ENCODE results near the gene RANBP3.
"Not testable (repeated sequence)": the region's sequence is repeated elsewhere in the genome, so short reads cannot be mapped to it uniquely, and the experiment has no call there.

RANBP3 gene

GRCh38 chr19:5963855-5964254, 14.1 kb downstream of the RANBP3 start:
- no peak for DNase-seq

- DNase-seq, result not testable (repeated sequence)
Observed at GRCh38 chr19:5963259-5963658, 14.7 kb downstream of the RANBP3 start.

- peak; percentile 63 for DNase-seq
Observed at GRCh38 chr19:5961969-5962945, 15.7 kb downstream of the RANBP3 start.

- not testable (repeated sequence) for DNase-seq
Observed at GRCh38 chr19:5961641-5961968, 16.3 kb downstream of the RANBP3 start.

DNA sequence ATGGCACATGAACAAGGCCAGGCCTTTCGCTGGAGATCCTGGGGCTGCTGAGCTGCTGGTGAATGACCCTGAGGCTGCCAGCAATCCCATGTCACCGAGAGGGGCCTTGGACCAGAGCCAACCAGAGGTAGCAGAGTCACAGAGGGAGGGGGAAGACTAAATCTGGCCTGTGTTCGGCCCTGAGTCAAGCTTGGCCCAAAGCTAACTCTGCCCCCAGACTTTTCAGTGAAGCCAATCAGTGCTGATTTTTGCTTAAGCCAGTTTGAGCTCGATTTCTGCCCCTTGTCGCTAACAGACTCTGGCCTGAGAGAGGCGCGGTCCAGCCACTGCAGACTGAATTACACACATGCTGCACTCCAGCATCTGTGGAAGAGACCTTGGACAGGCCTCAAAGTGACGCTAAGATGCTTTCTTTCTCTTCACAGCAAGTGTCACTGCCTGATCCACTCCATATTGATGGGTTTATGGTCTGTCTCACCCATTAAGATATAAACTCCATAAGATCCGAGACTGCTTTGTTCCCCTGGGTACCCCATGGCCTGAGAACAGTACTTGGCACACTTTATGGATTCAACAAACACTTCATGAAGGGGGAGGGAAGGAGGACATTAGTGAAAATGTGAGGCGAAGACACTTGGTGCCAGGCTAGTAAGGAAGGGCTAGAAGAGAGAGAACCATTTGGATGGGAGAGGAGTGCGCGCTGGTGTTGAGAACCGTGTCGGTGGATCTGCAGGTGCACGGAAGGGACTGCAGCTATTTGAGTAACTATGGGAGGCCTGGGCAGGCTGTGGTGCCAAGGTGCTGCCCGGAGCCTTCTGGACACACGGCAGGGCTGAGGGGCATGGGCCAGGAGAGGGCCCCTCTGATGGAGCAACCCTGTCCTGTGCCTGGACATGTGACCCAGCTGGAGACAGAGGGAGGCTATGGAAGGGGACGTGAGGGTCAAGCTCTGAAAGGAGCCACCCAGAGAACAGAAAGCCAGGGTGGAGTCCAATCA, 17.6 kb downstream of the RANBP3 start:
- no peak for DNase-seq

DNA sequence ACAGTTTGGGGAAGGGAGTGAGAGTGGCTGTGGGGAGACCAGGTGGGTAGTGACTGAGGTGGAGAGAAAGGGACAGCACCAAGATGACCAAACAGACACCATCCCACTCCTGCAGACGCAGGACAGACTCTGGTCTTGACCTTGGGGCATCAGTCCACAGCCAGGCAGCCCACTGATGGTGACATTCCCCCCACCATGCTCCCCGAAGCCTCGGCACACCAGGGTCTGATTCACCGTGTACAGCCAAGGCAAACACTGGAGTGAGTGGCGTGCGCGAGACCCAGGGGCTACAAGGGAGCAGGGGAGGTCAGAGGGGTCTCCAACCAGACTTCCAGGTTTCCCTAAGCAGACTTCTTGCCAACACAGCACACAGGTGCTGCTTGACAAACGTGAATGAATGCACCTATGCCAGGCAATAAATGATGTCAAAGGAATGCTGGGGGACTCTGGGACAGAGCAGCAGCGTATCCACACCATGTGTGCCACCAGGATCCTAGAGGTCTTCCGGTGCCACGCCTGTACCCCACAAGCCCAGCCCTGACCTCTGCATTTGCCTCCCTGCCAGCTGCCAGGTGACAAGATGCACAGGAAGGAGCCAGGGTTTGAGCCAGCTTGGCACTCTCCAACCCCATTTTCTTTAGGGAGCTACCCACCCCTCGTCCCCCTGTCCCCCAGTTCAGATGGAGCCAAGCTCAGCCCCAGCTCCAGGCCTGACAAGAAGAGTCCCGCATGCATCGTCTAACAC, 18.5 kb downstream of the RANBP3 start:
- DNase-seq, result no peak

DNA sequence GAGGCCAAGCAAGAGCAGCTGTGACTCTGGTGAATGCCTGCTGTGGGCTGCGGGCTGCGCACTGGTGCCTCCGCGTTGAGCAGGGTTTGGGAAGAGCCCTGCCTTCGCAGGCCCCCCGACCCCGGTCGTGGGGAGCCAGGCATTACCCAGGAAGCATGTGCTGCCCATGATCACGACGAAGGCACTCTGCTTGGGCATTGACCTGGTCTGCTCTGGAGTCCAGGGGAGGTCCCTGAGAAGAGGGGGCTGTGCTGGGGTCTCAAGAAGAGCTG, 19.2 kb downstream of the RANBP3 start:
- no peak for DNase-seq

DNA sequence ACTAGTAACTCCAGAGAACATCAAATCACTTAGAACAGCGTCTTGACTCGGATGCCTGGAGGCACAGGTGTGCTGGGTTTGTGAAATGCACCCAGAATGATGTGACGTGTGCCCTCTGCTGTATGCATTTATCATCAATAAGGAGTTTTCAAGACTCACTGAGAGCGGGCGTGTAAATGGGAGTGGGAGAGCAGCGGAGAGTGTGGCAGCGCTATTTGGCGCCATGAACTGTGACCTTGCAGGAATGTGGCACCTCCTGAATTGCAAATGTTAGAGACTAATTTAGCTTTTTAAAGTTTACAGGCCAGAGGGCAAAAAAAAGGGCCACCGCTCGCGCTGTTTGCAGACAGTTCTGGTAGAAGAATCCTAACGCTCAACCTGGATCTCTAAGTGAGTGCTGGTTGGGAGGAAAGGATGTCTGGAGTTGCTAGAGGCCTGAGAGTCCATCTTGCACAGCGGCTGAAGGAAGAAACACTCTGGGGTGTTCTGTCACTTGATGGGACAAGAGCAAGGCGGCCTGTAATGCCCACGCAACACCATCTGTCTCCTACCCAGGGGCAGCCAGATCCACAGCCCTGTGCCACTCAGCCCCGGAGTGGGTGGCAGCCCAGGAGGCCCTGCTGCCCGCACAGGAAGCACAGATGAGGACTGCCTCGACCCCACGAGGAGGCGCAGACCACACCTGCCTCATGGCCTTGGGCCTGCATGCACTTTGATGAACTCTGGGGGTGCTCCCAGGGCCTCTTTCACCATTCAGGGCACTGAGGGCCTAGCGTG, 19.7 kb downstream of the RANBP3 start:
- DNase-seq, result no peak

- DNase-seq, result no peak
Observed at GRCh38 chr19:5957170-5957569, 20.8 kb downstream of the RANBP3 start.

DNA sequence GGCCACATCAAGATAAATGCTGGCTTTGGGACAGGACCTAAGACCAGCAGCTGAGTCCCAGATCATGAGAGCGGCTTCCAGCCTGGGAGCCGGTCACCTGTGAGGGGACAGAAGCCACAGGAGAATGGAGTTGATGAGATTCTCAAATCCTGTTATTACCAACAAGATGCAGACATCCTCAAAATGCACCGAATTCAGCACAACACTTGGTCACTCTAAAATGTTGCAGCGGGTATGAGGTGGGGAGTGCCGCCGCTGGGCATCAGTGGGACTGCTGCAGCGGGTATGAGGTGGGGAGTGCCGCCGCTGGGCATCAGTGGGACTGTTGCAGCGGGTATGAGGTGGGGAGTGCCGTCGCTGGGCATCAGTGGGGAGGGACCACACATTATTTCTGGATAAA, 21.2 kb downstream of the RANBP3 start:
- DNase-seq, result no peak

DNA sequence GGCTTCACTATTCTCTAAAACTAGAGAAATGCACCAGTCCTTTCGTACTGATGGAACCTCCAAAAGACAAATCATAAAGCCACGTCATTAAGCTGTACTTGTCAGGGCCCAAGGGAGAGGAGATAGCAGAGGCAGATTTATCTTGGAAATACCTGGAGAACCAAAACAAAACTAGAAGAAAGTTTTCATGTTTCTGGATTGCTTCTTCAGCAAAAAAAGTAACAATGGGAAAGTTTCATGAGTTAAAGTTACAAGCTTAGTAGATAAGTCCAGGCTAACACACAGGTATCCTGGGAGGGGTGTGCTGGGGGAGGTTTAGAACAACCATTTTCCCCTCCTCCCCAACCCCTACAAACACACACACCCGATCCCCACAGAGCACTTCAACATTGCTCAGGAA, 21.6 kb downstream of the RANBP3 start:
- DNase-seq, result no peak

DNA sequence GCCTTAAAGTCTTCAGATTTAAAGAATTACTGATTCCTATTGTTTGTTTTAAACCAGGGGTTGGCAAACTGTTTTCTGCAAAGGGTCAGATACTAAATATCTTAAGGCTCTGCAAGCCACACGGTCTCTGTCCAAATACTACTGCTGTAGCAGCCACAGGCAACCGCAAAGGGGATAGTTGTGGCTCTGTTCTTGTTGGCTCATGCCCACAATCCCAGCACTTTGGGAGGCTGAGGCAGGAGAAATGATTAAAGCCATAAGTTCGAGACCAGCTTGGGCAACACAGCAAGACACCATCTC, 22.4 kb downstream of the RANBP3 start:
- DNase-seq, result no peak

DNA sequence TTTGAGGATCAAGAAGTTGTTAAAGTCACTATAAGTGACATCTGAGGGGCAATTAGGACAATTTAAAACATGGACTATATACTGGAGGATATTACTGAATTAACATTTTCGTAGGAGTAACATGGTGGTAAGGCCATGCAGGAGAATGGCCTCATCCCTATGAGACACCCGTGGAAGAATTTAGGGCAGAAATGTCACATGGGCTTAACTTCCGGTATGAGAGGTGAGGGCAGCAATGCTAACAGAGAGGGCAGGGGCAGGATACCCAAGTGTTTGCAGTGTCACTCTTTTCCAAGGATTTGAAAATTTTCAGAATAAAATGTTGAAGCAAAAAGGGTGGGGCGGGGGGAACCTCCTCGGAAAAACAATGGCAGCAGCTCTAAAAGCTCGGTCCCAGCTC, 23.6 kb downstream of the RANBP3 start:
- no peak for DNase-seq

DNA sequence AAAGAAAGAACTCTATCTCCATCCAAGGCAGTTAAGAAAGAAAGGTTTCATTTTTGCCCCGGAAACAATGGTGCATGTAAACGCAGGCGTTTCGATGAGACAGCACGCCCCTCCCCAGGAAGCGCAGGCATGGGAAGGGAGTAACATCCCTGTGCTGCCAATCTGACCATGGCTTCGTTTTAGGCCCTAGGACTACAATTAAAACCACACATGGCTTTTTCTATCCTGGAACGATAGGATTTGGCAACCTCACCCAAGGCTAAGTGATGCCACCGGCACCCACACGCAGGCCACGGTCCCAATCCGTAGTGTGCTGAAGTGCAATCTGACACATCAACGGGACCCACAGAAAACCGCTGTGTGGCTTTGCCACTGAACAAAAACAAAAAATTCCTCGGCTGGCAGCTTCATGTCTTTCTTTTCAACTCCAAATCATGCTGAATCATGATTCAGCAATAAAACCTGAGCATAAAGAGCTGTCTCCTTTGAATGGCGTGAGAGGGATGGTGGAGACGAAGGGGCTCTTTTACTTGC, 24.2 kb downstream of the RANBP3 start:
- DNase-seq, result peak; percentile 62

- no peak for DNase-seq
Observed at GRCh38 chr19:5953030-5953589, 24.8 kb downstream of the RANBP3 start.

DNA sequence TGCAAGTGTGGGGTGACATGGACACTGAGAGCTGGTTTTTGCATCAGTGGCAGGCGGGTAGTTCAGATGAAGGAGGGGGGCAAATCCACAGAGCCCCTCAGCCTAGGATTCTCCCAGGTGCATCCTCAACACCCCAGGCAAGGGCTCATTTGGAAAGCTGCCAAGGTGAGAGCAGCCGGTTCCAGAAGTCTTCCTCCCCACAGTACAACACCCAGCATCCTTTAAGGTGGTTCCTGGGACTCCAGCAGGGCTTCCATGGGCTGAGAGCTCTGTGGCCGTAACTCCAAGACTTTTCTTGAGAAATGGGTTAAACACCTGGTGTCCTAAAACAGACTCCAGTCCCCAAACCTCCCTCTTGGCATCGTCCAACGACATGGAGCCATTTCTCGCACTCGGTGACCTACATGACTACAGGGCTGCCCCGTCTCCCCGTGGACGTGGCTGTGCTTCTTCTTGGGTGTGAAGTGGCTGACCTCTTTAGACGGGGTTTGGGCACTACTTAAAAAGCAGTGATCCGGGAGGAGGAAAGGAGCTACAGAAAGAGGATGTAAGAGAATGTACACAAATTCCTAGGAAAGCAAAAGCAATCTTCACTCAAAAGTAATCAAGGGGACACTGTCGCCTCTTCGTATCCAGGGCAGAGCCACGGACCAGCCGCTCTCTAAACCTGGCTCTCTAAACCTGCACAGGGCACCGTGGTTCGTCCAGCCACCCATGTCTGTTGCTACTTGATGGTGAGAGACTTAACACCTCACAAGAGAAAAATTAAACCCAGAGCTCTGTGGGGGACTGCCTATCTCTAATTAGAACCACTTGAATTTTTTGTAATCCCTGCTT, 25.5 kb downstream of the RANBP3 start:
- DNase-seq, result no peak

GRCh38 chr19:5951338-5951861, 26.5 kb downstream of the RANBP3 start:
- no peak for DNase-seq

GRCh38 chr19:5950741-5951140, 27.2 kb downstream of the RANBP3 start:
- DNase-seq, result no peak

DNA sequence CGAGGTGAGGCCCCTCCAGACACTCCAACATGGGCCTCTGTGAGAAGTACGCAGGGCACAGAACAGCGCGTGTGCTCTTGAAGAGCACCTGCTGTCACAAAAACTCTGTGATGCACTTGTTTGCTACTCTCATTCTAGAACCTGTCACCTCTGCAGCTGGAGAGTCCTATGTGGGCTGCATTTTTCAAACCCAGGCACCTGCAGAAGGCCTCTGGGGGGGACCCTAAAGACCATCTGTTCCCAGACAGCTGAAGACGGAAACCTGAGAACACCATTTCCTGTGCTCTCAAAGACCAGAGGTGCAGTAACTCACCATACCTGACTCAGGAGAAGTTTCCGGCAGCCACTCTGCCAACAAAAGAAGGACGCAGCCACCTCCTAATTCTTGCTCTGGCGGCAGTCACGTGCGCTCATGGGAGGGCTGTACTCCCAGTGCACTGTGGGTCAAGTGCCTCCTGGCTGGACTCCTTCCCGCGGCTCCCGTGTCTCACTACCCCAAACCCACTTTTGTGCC, 28.1 kb downstream of the RANBP3 start:
- peak; percentile 45 for DNase-seq

- no peak for DNase-seq
Observed at GRCh38 chr19:5948752-5949564, 29.0 kb downstream of the RANBP3 start.

Data from stimulated activated CD4-positive, alpha-beta T cell treated with anti-CD3 and anti-CD28 coated beads, Interleukin-15, amount 100 ng/mL, for 24 hours (primary cell).